H1 (cell line): Measurements from ENCODE around the gene NSUN2. TPM values are rescaled to one million over a fixed set of nuclear protein-coding genes. Genes with fewer than 3 reads are reported as not detected.

ENCODE experiments used
- CTCF ChIA-PET: fragments of 300-600 bp; sonication (Branson Sonifier 250); formaldehyde crosslinking; loops from one replicate; lab custom pipeline; 2021; ENCODE audit not compliant: partially characterized antibody; lab: Charles Lee
- POLR2A ChIA-PET: fragments of 300-600 bp; sonication (Branson Sonifier 250); formaldehyde crosslinking; loops from one replicate; lab custom pipeline; 2021; ENCODE audit warnings: inconsistent platforms; ENCODE audit not compliant: partially characterized antibody; lab: Charles Lee
- DNase-seq, 2 experiments: peaks; one replicate each; pipeline versions ENCODE4 v3.0.0 to v3.0.0-alpha.2; 2010 to 2022; ENCODE audit warnings: low spot score in 2 of 2, low read depth in 1 of 2, mixed read lengths in 1 of 2
- FAIRE-seq: peaks from 2 replicates; lab custom pipeline; 2011; peaks lifted over from hg19 to GRCh38; lab: Jason Lieb, UNC
- H2AFZ ChIP-seq: 2 replicates; pipeline ENCODE4 v1.8.1; 2012; ENCODE audit warnings: low read length, inconsistent platforms
- H2AK5ac ChIP-seq: 2 replicates; pipeline ENCODE4 v1.6.1; 2013; ENCODE audit warnings: low read depth, low read length
- H2BK120ac ChIP-seq: replicated peaks from 2 replicates; pipeline ENCODE3; 2013; ENCODE audit warnings: low read depth, low read length, inconsistent platforms
- H2BK12ac ChIP-seq: 2 replicates; pipeline ENCODE4 v1.6.1; 2013; ENCODE audit warnings: low read depth, low read length
- H2BK15ac ChIP-seq: 2 replicates; pipeline ENCODE4 v1.6.1; 2013; ENCODE audit warnings: low read length
- H2BK20ac ChIP-seq: 2 replicates; pipeline ENCODE4 v1.6.1; 2013; ENCODE audit warnings: low read length
- H2BK5ac ChIP-seq: 2 replicates; pipeline ENCODE4 v1.6.1; 2013; ENCODE audit warnings: low read depth, low read length
- H3K14ac ChIP-seq: 2 replicates; pipeline ENCODE4 v1.6.1; 2013; ENCODE audit warnings: inconsistent platforms; ENCODE audit not compliant: insufficient read length
- H3K18ac ChIP-seq: 2 replicates; pipeline ENCODE4 v1.6.1; 2013; ENCODE audit warnings: low read length; ENCODE audit errors: extremely low read depth
- H3K23ac ChIP-seq: 2 replicates; pipeline ENCODE4 v1.6.1; 2013; ENCODE audit warnings: inconsistent platforms; ENCODE audit not compliant: insufficient read length
- H3K23me2 ChIP-seq: 2 replicates; pipeline ENCODE4 v1.6.1; 2013; ENCODE audit warnings: low read depth, low read length
- H3K27ac ChIP-seq: 2 replicates; pipeline ENCODE4 v1.6.1; 2011; ENCODE audit warnings: low read depth, low read length, inconsistent platforms
- H3K27me3 ChIP-seq, 4 experiments: replicated peaks in 1 of 4; 1 replicate in 1 of 4; 2 replicates in 3 of 4; pipeline versions ENCODE4 v1.6.1 to v1.8.1; 2011 to 2013; ENCODE audit warnings: low read length in 3 of 4, mild to moderate bottlenecking in 3 of 4, inconsistent platforms in 2 of 4, mixed read lengths in 2 of 4, moderate library complexity in 1 of 4; ENCODE audit not compliant: control insufficient read depth in 3 of 4, insufficient read depth in 3 of 4; ENCODE audit errors: extremely low read depth in 1 of 4
- H3K36me3 ChIP-seq, 4 experiments: 2 replicates each; pipeline versions ENCODE4 v1.6.1 to v1.8.1; 2011 to 2013; ENCODE audit warnings: mild to moderate bottlenecking in 4 of 4, low read length in 3 of 4, moderate library complexity in 2 of 4, control low read depth in 1 of 4, inconsistent platforms in 1 of 4; ENCODE audit not compliant: insufficient read depth in 4 of 4, control insufficient read depth in 2 of 4
- H3K4ac ChIP-seq: replicated peaks from 2 replicates; pipeline ENCODE3; 2013; ENCODE audit warnings: low read length, low read depth, mixed read lengths, inconsistent platforms; ENCODE audit not compliant: insufficient read length
- H3K4me1 ChIP-seq, 4 experiments: replicated peaks in 1 of 4; 1 replicate in 1 of 4; 2 replicates in 3 of 4; pipeline versions ENCODE4 v1.6.1 to v1.8.1; 2011 to 2013; ENCODE audit warnings: low read length in 3 of 4, inconsistent platforms in 2 of 4, mixed read lengths in 1 of 4; ENCODE audit not compliant: insufficient read depth in 4 of 4, control insufficient read depth in 3 of 4
- H3K4me2 ChIP-seq, 2 experiments: 2 replicates each; pipeline versions ENCODE4 v1.6.1 to v1.8.1; 2011 to 2013; ENCODE audit warnings: low read depth in 2 of 2, low read length in 2 of 2, control low read depth in 1 of 2, inconsistent platforms in 1 of 2, mild to moderate bottlenecking in 1 of 2; ENCODE audit not compliant: insufficient read depth in 1 of 2
- H3K4me3 ChIP-seq, 4 experiments: fragments of 200-600, 300-600 bp in 1 of 4; sonication (generic), shearing (Covaris generic), sonication (Bioruptor Twin) in 1 of 4; 2 replicates each; pipeline versions ENCODE4 v1.5.1 to v1.8.1; 2011 to 2016; ENCODE audit warnings: low read length in 4 of 4, low read depth in 3 of 4, control low read depth in 2 of 4, inconsistent platforms in 2 of 4, mild to moderate bottlenecking in 2 of 4, mixed read lengths in 1 of 4, moderate library complexity in 1 of 4; ENCODE audit not compliant: insufficient read depth in 2 of 4; ENCODE audit errors: extremely low read depth in 1 of 4
- H3K56ac ChIP-seq: replicated peaks from 2 replicates; pipeline ENCODE3; 2013; ENCODE audit warnings: low read depth, mild to moderate bottlenecking, mixed read lengths, low read length, inconsistent platforms; ENCODE audit not compliant: insufficient read length
- H3K79me1 ChIP-seq: 2 replicates; pipeline ENCODE4 v1.6.1; 2013; ENCODE audit warnings: low read depth, low read length, control low read depth
- H3K79me2 ChIP-seq, 2 experiments: 2 replicates each; pipeline versions ENCODE4 v1.6.1 to v1.8.1; 2012 to 2013; ENCODE audit warnings: low read length in 2 of 2, mild to moderate bottlenecking in 2 of 2, inconsistent platforms in 1 of 2; ENCODE audit not compliant: insufficient read depth in 2 of 2, control insufficient read depth in 1 of 2
- H3K9ac ChIP-seq, 4 experiments: replicated peaks in 1 of 4; 1 replicate in 1 of 4; 2 replicates in 3 of 4; pipeline versions ENCODE4 v1.6.1 to v1.8.1; 2011 to 2013; ENCODE audit warnings: low read depth in 3 of 4, low read length in 3 of 4, control low read depth in 2 of 4, mild to moderate bottlenecking in 2 of 4, moderate library complexity in 2 of 4, inconsistent platforms in 1 of 4; ENCODE audit errors: extremely low read depth in 1 of 4
- H3K9me3 ChIP-seq, 2 experiments: 2 replicates each; pipeline versions ENCODE4 v1.6.1 to v1.8.1; 2012 to 2013; ENCODE audit warnings: mild to moderate bottlenecking in 2 of 2, moderate library complexity in 2 of 2, control low read depth in 1 of 2, inconsistent platforms in 1 of 2, low read depth in 1 of 2, low read length in 1 of 2, mixed read lengths in 1 of 2; ENCODE audit not compliant: insufficient read depth in 2 of 2
- H4K20me1 ChIP-seq, 2 experiments: replicated peaks in 1 of 2; 2 replicates each; pipeline versions ENCODE3 to v1.8.1; 2011 to 2013; ENCODE audit warnings: inconsistent platforms in 2 of 2, low read length in 2 of 2, mild to moderate bottlenecking in 1 of 2; ENCODE audit not compliant: insufficient read depth in 2 of 2, control insufficient read depth in 1 of 2
- H4K5ac ChIP-seq: 2 replicates; pipeline ENCODE4 v1.6.1; 2013; ENCODE audit warnings: low read length, low read depth, mixed read lengths, inconsistent platforms; ENCODE audit not compliant: insufficient read length
- H4K8ac ChIP-seq: 2 replicates; pipeline ENCODE4 v1.8.0; 2013; ENCODE audit warnings: mild to moderate bottlenecking, moderate library complexity, low read length, inconsistent platforms; ENCODE audit not compliant: insufficient read depth; ENCODE audit errors: extremely low read depth
- H4K91ac ChIP-seq: replicated peaks from 2 replicates; pipeline ENCODE3; 2013; ENCODE audit warnings: low read length, mixed read lengths, inconsistent platforms; ENCODE audit not compliant: insufficient read length
- JUND ChIP-seq: IDR thresholded peaks from 2 replicates; pipeline ENCODE4 v1.6.1; 2011; ENCODE audit warnings: mild to moderate bottlenecking, improper control_type of control experiment, low read length
- KDM1A ChIP-seq: fragments of 200-600, 300-600 bp; sonication (generic); IDR thresholded peaks from 2 replicates; pipeline ENCODE4 v1.7.1; 2016; ENCODE audit warnings: mild to moderate bottlenecking, low read length, borderline replicate concordance
- KDM4A ChIP-seq: IDR thresholded peaks from one replicate; pipeline ENCODE4 v1.7.1; 2012; ENCODE audit warnings: low read depth, mild to moderate bottlenecking, moderate library complexity, low read length, inconsistent platforms; ENCODE audit not compliant: severe bottlenecking
- MAFK ChIP-seq: IDR thresholded peaks from 2 replicates; pipeline ENCODE4 v1.6.1; 2012; ENCODE audit warnings: low read depth, mild to moderate bottlenecking, improper control_type of control experiment, low read length
- NRF1 ChIP-seq: IDR thresholded peaks from 2 replicates; pipeline ENCODE4 v1.6.1; 2011; ENCODE audit warnings: mild to moderate bottlenecking, low read depth, low read length, improper control_type of control experiment
- SIRT6 ChIP-seq: IDR thresholded peaks from one replicate; pipeline ENCODE4 v1.7.1; 2012; ENCODE audit warnings: low read length, inconsistent platforms
- SP1 ChIP-seq: IDR thresholded peaks from 2 replicates; pipeline ENCODE4 v1.6.1; 2011; ENCODE audit warnings: low read depth, low read length
- SRF ChIP-seq: IDR thresholded peaks from 2 replicates; pipeline ENCODE4 v1.6.1; 2011; ENCODE audit warnings: mild to moderate bottlenecking, low read depth, low read length, moderate library complexity
- SUZ12 ChIP-seq: fragments of 200-600 bp; sonication (generic); IDR thresholded peaks from 2 replicates; pipeline ENCODE4 v1.6.1; 2012; ENCODE audit warnings: mild to moderate bottlenecking, inconsistent platforms, low read length, moderate library complexity, mixed read lengths
- WGBS, 2 experiments: shearing (Covaris generic) in 1 of 2; methylation state at CpG; one replicate each; pipeline versions ENCODE4 v1.1.6 to v1.1.7; 2013 to 2015; ENCODE audit warnings: low lambda C conversion rate in 2 of 2, mixed read lengths in 2 of 2, inconsistent platforms in 1 of 2, low coverage in 1 of 2, missing lambda C conversion rate in 1 of 2; ENCODE audit not compliant: insufficient replicate concordance in 2 of 2, insufficient coverage in 1 of 2, insufficient read length in 1 of 2; ENCODE audit errors: extremely low coverage in 1 of 2, missing lambda C conversion rate in 1 of 2; 5-methylcytosine and 5-hydroxymethylcytosine counted together
- polyA plus RNA-seq, 7 experiments: library from polyadenylated mRNA; depleted of rRNA in 3 of 7; stranded (reverse) in 5 of 7; unstranded in 2 of 7; fragments of >200 nt in 5 of 7; fragments of 200-250 nt in 2 of 7; gene quantifications; 1 replicate in 5 of 7; 2 replicates in 1 of 7; 4 replicates in 1 of 7; pipeline versions ENCODE4 v1.2.1 to v1.2.3, GENCODE V29; 2011 to 2013; ENCODE audit warnings: missing spikeins in 2 of 7, mixed read lengths in 2 of 7
- total RNA-seq: library from RNA; stranded (reverse); fragmentation: NEBNext Ultra II Directional; extraction: Animal tissue kit (Norgen Biotek cat#: 25700); gene quantifications from 2 replicates; pipeline ENCODE4 v1.2.1, GENCODE V29; 2021
- TF ChIP-seq, protein P1 (sequence below): IDR thresholded peaks from 2 replicates; pipeline ENCODE4 v1.6.1; 2012; ENCODE audit warnings: low read length, inconsistent platforms
- TF ChIP-seq, protein P2 (sequence below): IDR thresholded peaks from 2 replicates; pipeline ENCODE4 v1.6.1; 2011; ENCODE audit warnings: low read depth, mild to moderate bottlenecking, low read length; ENCODE audit not compliant: insufficient read depth

NSUN2 gene
- total and polyA plus RNA-seq, 2 of the 8 experiments (the other 6 are each of a cell fraction or from before 2014, with no cell fraction given): 47.3 to 94.7 TPM

DNA sequence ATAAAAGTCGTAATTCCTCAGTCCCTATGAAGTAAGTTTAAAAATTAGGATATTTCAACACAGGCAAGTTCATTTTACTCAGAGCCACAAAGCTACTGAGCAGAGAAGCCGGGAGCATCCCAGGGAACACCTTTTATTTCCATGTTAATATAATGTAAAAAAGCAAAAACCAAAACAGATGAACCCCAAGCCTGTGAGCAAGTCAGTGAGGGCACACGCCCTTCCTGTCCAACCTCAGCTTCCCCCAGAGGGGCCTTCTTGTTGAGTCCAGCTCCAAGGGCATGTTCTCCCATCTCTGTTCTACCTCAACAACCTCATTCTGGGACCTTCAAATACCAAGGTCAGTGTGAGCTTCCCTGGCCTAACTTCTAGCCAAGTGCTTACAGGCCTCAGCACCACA, 24.8 kb downstream of the NSUN2 start:
- H3K9me3 ChIP-seq: no peaks in the 10 kb centered on the region
- DNase-seq: no peak
- TF ChIP-seq KDM1A (no peak), NRF1 (no peak), MAFK (no peak), JUND (no peak), SUZ12 (no peak), SIRT6 (no peak), SRF (no peak), KDM4A (no peak), SP1 (no peak)
- TF ChIP-seq, protein P1, sequence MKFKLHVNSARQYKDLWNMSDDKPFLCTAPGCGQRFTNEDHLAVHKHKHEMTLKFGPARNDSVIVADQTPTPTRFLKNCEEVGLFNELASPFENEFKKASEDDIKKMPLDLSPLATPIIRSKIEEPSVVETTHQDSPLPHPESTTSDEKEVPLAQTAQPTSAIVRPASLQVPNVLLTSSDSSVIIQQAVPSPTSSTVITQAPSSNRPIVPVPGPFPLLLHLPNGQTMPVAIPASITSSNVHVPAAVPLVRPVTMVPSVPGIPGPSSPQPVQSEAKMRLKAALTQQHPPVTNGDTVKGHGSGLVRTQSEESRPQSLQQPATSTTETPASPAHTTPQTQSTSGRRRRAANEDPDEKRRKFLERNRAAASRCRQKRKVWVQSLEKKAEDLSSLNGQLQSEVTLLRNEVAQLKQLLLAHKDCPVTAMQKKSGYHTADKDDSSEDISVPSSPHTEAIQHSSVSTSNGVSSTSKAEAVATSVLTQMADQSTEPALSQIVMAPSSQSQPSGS: no peak
- TF ChIP-seq, protein P2, sequence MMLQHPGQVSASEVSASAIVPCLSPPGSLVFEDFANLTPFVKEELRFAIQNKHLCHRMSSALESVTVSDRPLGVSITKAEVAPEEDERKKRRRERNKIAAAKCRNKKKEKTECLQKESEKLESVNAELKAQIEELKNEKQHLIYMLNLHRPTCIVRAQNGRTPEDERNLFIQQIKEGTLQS: no peak
- TF ChIP-seq, all 59 proteins: peak for 0
- H3K4me1 ChIP-seq: no peaks in the 10 kb centered on the region
- CTCF ChIA-PET: interaction anchor here (0.6 to 1.1 kb wide), 2 partner anchors 24 to 137 kb away, joined by 3 read pairs; partner anchors contain the start of gene NSUN2
- WGBS, 2 experiments: 90% methylated on average over 3 of the region's 3 CpGs; no CpG with 5 or more reads in 1 of the 2 experiments
- no peak overlapping the region for H3K18ac ChIP-seq
- H4K5ac ChIP-seq: no peak overlapping the region
- peaks cover 0 to 11% of the 10 kb centered on the region in 2 experiments; a peak in 2 of 4 replicates for H3K79me2 ChIP-seq
- H3K56ac ChIP-seq: no peak overlapping the region
- no peak overlapping the region for H3K27ac ChIP-seq
- H2BK120ac ChIP-seq: no peak overlapping the region
- H4K8ac ChIP-seq: no peak overlapping the region
- no peak overlapping the region for H4K91ac ChIP-seq
- no peak overlapping the region for H3K14ac ChIP-seq
- H3K79me1 ChIP-seq: peaks cover 4% of the 10 kb centered on the region; the same call in 1 of the 2 replicates
- POLR2A ChIA-PET: interaction anchor here (2.2 to 2.4 kb wide), 2 partner anchors 9 to 15 kb away, joined by 7 to 8 read pairs; no protein-coding TSS in a partner anchor
- no peak overlapping the region for H2BK15ac ChIP-seq
- no peak overlapping the region for H3K4me3 ChIP-seq
- no peak overlapping the region for H2BK5ac ChIP-seq
- H3K23me2 ChIP-seq: no peaks in the 10 kb centered on the region
- no peak overlapping the region for H3K4me2 ChIP-seq
- no peak overlapping the region for H2AK5ac ChIP-seq
- H3K27me3 ChIP-seq: no peaks in the 10 kb centered on the region
- no peak overlapping the region for H3K23ac ChIP-seq
- FAIRE-seq: no peak
- no peak overlapping the region for H2BK20ac ChIP-seq
- no peak overlapping the region for H3K4ac ChIP-seq
- no peak overlapping the region for H3K9ac ChIP-seq
- H2BK12ac ChIP-seq: no peak overlapping the region
- no peak overlapping the region for H2AFZ ChIP-seq
- H3K36me3 ChIP-seq: peaks cover 51 to 86% (median 78%) of the 10 kb centered on the region in 4 experiments
- peaks cover 13 to 15% of the 10 kb centered on the region in 2 experiments for H4K20me1 ChIP-seq
